ENCODE data around the gene KIF20A.
A peak's percentile ranks its signal among the peaks of the same experiment; 100 is the strongest.
"Not testable (repeated sequence)": the region's sequence is repeated elsewhere in the genome, so short reads cannot be mapped to it uniquely, and the experiment has no call there.

Gene KIF20A

GRCh38 chr5:138178516-138179276, at the start of gene KIF20A, which contains the start of gene BRD8:
KIF20A (plus strand) TSS chr5:138179112; CDS start chr5:138179681, 569 bp downstream.
BRD8 (minus strand) TSS chr5:138178630; CDS start chr5:138178614, 16 bp downstream.
- DNase-seq (ENCODE audit: low read depth in 2 of 2) = peak; percentile 86 to 90

- no peak for DNase-seq (ENCODE audit: low read depth in 2 of 2)
These were observed 49.6 kb upstream of the KIF20A start for GRCh38 chr5:138129347-138129746.

GRCh38 chr5:138132543-138132942, 46.4 kb upstream of the KIF20A start:
- no peak for DNase-seq (ENCODE audit: low read depth in 2 of 2)

- no peak for DNase-seq (ENCODE audit: low read depth in 2 of 2)
These were observed 39.7 kb upstream of the KIF20A start, which contains the start of gene NME5 for GRCh38 chr5:138138949-138139780. NME5 (minus strand) TSS chr5:138139428; CDS start chr5:138138780, 648 bp downstream.

GRCh38 chr5:138139781-138140090, 39.2 kb upstream of the KIF20A start:
- no peak for DNase-seq (ENCODE audit: low read depth in 2 of 2)

GRCh38 chr5:138140268-138140667, 38.6 kb upstream of the KIF20A start:
- no peak for DNase-seq (ENCODE audit: low read depth in 2 of 2)

- no peak for DNase-seq (ENCODE audit: low read depth in 2 of 2)
These were observed 37.2 kb upstream of the KIF20A start for GRCh38 chr5:138141734-138142133.

- not testable (repeated sequence) for DNase-seq (ENCODE audit: low read depth in 2 of 2)
These were observed 35.3 kb upstream of the KIF20A start for GRCh38 chr5:138143578-138143977.

GRCh38 chr5:138148811-138149210, 30.1 kb upstream of the KIF20A start:
- no peak for DNase-seq (ENCODE audit: low read depth in 2 of 2)

- DNase-seq (ENCODE audit: low read depth in 2 of 2) = no peak
These were observed 29.4 kb upstream of the KIF20A start for GRCh38 chr5:138149530-138149929.

- DNase-seq (ENCODE audit: low read depth in 2 of 2) = not testable (repeated sequence)
These were observed 22.9 kb upstream of the KIF20A start for GRCh38 chr5:138155977-138156376.

- DNase-seq (ENCODE audit: low read depth in 2 of 2) = no peak
These were observed 21.3 kb upstream of the KIF20A start for GRCh38 chr5:138157626-138158025.

GRCh38 chr5:138159666-138160065, 19.2 kb upstream of the KIF20A start:
- DNase-seq (ENCODE audit: low read depth in 2 of 2) = no peak

GRCh38 chr5:138160706-138161105, 18.2 kb upstream of the KIF20A start:
- DNase-seq (ENCODE audit: low read depth in 2 of 2) = no peak

GRCh38 chr5:138163721-138164120, 15.2 kb upstream of the KIF20A start:
- no peak for DNase-seq (ENCODE audit: low read depth in 2 of 2)

GRCh38 chr5:138169124-138169523, 9.8 kb upstream of the KIF20A start:
- DNase-seq (ENCODE audit: low read depth in 2 of 2) = no peak

- DNase-seq (ENCODE audit: low read depth in 2 of 2) = no peak
These were observed 8.6 kb upstream of the KIF20A start for GRCh38 chr5:138170299-138170698.

GRCh38 chr5:138177941-138178515, 884 bp upstream of the KIF20A start:
- no peak for DNase-seq (ENCODE audit: low read depth in 2 of 2)

- no peak for DNase-seq (ENCODE audit: low read depth in 2 of 2)
These were observed 455 bp downstream of the KIF20A start for GRCh38 chr5:138179277-138179857.

GRCh38 chr5:138180183-138180782, 1.4 kb downstream of the KIF20A start:
- DNase-seq (ENCODE audit: low read depth in 2 of 2) = no peak

GRCh38 chr5:138180841-138181240, 1.9 kb downstream of the KIF20A start:
- no peak for DNase-seq (ENCODE audit: low read depth in 2 of 2)

GRCh38 chr5:138182808-138183207, 3.9 kb downstream of the KIF20A start:
- no peak for DNase-seq (ENCODE audit: low read depth in 2 of 2)

All from stimulated activated CD4-positive, alpha-beta T cell treated with anti-CD3 and anti-CD28 coated beads, Interleukin-15, amount 100 ng/mL, for 48 hours (primary cell).